ENCODE data around the gene APBA2.
A peak's percentile ranks its signal among the peaks of the same experiment; 100 is the strongest.
"Not testable (repeated sequence)": the region's sequence is repeated elsewhere in the genome, so short reads cannot be mapped to it uniquely, and the experiment has no call there.

APBA2 gene

DNA sequence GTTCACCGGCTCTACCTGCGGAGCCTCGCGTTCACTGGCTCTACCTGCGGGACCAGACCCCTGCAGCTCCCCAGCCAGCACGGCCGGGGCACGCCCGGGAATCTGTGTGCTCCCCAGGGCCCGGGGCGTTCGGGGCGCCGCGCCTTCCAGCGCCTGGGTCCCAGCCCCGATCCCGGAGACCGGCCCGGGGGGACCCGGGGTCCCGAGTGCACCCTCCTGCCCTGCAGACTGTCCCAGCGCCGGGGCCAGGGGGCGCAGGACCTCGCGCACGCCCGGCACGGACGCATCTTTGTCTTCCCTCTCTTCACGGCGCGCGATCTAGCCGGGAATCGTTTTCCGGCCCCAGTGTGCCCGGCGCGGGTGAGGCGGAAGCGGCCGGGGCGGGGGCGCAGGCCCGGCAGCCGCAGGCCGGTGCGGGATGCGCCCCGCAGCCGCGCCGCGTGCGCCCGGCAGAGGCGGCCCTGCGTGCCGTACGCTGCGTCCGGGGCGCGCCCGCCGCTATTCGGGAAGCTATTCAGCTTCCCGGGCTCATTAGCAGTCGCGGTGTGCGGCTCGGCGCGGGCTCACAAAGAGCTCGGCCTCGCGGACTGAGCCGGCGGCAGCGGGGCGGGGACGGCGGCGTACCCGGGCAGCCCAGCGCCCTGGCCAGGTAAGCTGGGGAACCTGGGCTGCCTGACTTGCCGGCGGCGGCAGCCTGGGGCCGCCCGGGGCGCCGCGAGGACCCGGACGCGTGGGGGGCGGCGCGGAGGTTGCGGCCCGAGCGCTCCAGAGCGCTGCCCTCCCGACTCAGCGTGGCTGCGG lies at the start of gene APBA2:
Gene APBA2, plus strand, starts transcription at position 345 of the 801 bp plus-strand sequence. CDS start 167,911 bp downstream, outside the sequence.
- ChIA-PET CTCF (no interaction called here), POLR2A (no interaction called here)
- Histone ChIP-seq H3K4me1 (ENCODE audit: control insufficient read depth, insufficient read depth, low read length) (no peaks in the 10 kb centered on the region; the same call in 1 of the 2 replicates), H3K4me3 (ENCODE audit: low read depth, low read length) (peak within 1 kb of the TSS; percentile 56), H3K9me3 (ENCODE audit: control insufficient read depth, insufficient read depth, low read depth, low read length) (no peaks in the 10 kb centered on the region), H3K27ac (ENCODE audit: extremely low read depth, low read depth, low read length) (peak within 1 kb of the TSS; percentile 75; the same call in 1 of the 2 replicates), H3K36me3 (ENCODE audit: control insufficient read depth in 2 of 2, insufficient read depth in 1 of 2, low read length in 2 of 2) (no peaks in the 10 kb centered on the region)
- TF ChIP-seq GLIS2 (tag by site-specific recombination; IDR thresholded peaks at IDR 0.05) (peak; percentile 2; the same call in 1 of the 2 replicates), ZBTB8A (tag by site-specific recombination; IDR thresholded peaks at IDR 0.05) (peak; percentile 84), KLF7 (tag by site-specific recombination; IDR thresholded peaks at IDR 0.05; ENCODE audit: borderline replicate concordance) (no peak), ZBTB26 (tag by site-specific recombination; optimal IDR thresholded peaks at IDR 0.05) (peak; percentile 63), ZXDB (tag by site-specific recombination; IDR thresholded peaks at IDR 0.05) (0 out of 2 replicates have a peak, but pooled peaks have one; percentile 23), ZNF548 (tag by site-specific recombination; IDR thresholded peaks at IDR 0.05) (no peak), ZBTB20 (tag by site-specific recombination; IDR thresholded peaks at IDR 0.05) (peak; percentile 98)
- TF ChIP-seq, protein P1, sequence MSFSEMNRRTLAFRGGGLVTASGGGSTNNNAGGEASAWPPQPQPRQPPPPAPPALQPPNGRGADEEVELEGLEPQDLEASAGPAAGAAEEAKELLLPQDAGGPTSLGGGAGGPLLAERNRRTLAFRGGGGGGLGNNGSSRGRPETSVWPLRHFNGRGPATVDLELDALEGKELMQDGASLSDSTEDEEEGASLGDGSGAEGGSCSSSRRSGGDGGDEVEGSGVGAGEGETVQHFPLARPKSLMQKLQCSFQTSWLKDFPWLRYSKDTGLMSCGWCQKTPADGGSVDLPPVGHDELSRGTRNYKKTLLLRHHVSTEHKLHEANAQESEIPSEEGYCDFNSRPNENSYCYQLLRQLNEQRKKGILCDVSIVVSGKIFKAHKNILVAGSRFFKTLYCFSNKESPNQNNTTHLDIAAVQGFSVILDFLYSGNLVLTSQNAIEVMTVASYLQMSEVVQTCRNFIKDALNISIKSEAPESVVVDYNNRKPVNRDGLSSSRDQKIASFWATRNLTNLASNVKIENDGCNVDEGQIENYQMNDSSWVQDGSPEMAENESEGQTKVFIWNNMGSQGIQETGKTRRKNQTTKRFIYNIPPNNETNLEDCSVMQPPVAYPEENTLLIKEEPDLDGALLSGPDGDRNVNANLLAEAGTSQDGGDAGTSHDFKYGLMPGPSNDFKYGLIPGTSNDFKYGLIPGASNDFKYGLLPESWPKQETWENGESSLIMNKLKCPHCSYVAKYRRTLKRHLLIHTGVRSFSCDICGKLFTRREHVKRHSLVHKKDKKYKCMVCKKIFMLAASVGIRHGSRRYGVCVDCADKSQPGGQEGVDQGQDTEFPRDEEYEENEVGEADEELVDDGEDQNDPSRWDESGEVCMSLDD (tag by site-specific recombination; IDR thresholded peaks at IDR 0.05), result 0 out of 2 replicates have a peak, but pooled peaks have one; percentile 19
- TF ChIP-seq, protein P2, sequence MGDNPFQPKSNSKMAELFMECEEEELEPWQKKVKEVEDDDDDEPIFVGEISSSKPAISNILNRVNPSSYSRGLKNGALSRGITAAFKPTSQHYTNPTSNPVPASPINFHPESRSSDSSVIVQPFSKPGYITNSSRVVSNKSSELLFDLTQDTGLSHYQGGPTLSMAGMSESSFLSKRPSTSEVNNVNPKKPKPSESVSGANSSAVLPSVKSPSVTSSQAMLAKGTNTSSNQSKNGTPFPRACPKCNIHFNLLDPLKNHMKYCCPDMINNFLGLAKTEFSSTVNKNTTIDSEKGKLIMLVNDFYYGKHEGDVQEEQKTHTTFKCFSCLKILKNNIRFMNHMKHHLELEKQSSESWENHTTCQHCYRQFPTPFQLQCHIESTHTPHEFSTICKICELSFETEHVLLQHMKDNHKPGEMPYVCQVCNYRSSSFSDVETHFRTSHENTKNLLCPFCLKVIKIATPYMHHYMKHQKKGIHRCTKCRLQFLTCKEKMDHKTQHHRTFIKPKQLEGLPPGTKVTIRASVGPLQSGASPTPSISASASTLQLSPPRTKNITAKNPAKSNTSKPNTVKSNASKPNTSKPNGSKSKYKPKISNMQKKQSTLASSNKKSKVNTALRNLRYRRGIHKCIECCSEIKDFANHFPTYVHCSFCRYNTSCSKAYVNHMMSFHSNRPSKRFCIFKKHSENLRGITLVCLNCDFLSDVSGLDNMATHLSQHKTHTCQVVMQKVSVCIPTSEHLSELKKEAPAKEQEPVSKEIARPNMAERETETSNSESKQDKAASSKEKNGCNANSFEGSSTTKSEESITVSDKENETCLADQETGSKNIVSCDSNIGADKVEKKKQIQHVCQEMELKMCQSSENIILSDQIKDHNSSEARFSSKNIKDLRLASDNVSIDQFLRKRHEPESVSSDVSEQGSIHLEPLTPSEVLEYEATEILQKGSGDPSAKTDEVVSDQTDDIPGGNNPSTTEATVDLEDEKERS (tag by site-specific recombination; IDR thresholded peaks at IDR 0.05), result no peak

- H3K4me1 ChIP-seq (ENCODE audit: control insufficient read depth, insufficient read depth, low read length); H3K27ac ChIP-seq (ENCODE audit: extremely low read depth, low read depth, low read length); H3K36me3 ChIP-seq (ENCODE audit: control insufficient read depth in 2 of 2, insufficient read depth in 1 of 2, low read length in 2 of 2); H3K4me3 ChIP-seq (ENCODE audit: low read depth, low read length); CTCF ChIA-PET; POLR2A ChIA-PET; H3K9me3 ChIP-seq (ENCODE audit: control insufficient read depth, insufficient read depth, low read depth, low read length): not testable (repeated sequence)
These were observed 45.5 kb upstream of the APBA2 start for GRCh38 chr15:28840285-28840684.

GRCh38 chr15:28842210-28842609 lies 43.6 kb upstream of the APBA2 start:
- CTCF ChIA-PET; H3K27ac ChIP-seq (ENCODE audit: extremely low read depth, low read depth, low read length); H3K4me3 ChIP-seq (ENCODE audit: low read depth, low read length); H3K9me3 ChIP-seq (ENCODE audit: control insufficient read depth, insufficient read depth, low read depth, low read length); H3K4me1 ChIP-seq (ENCODE audit: control insufficient read depth, insufficient read depth, low read length); POLR2A ChIA-PET; H3K36me3 ChIP-seq (ENCODE audit: control insufficient read depth in 2 of 2, insufficient read depth in 1 of 2, low read length in 2 of 2): not testable (repeated sequence)

DNA sequence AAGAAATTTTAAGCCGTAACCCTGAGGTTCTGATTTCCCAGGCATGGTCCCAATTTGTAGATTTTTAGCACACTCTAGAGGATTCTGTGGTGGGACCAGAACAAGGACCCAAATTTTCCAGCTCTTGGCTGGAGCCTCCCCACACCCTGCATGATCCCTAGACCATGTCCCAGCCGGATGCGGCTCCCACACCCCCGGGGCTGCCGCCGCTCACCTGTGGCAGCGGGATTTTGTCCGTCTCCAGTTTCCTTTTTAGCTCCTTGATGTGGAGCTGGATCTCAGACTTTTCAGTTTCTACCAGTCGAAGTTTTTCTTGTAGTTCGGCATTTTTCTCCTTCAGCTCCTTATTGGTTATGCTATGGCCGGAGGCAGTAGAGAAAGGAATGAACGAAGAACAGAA lies 42.3 kb upstream of the APBA2 start:
- H3K4me1 ChIP-seq (ENCODE audit: control insufficient read depth, insufficient read depth, low read length); POLR2A ChIA-PET; H3K9me3 ChIP-seq (ENCODE audit: control insufficient read depth, insufficient read depth, low read depth, low read length); H3K36me3 ChIP-seq (ENCODE audit: control insufficient read depth in 2 of 2, insufficient read depth in 1 of 2, low read length in 2 of 2); H3K27ac ChIP-seq (ENCODE audit: extremely low read depth, low read depth, low read length); CTCF ChIA-PET; H3K4me3 ChIP-seq (ENCODE audit: low read depth, low read length): not testable (repeated sequence)

- H3K4me1 ChIP-seq (ENCODE audit: control insufficient read depth, insufficient read depth, low read length); H3K27ac ChIP-seq (ENCODE audit: extremely low read depth, low read depth, low read length); H3K36me3 ChIP-seq (ENCODE audit: control insufficient read depth in 2 of 2, insufficient read depth in 1 of 2, low read length in 2 of 2); CTCF ChIA-PET; H3K9me3 ChIP-seq (ENCODE audit: control insufficient read depth, insufficient read depth, low read depth, low read length); H3K4me3 ChIP-seq (ENCODE audit: low read depth, low read length); POLR2A ChIA-PET: not testable (repeated sequence)
These were observed 41.6 kb upstream of the APBA2 start for GRCh38 chr15:28844147-28844546.

DNA sequence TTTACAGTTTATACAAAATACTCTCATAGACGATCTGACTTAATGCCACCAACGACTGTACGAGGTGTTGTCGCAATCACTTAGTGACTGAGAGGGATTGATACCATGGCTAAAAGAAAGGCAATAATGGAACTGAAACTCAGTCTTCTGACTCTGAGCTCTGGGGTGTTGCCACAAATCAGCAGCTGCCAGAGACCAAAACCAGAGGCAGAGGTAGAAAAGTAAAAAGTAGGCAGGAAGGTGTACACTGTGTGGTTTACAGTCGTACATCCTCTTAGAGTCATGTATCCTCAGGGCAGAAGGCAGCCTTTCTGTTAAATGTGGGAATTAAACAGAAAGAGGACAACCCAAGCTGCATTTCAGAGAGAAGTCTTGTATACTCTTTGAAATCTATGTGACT lies 38.5 kb upstream of the APBA2 start:
- CTCF ChIA-PET; H3K9me3 ChIP-seq (ENCODE audit: control insufficient read depth, insufficient read depth, low read depth, low read length); H3K4me3 ChIP-seq (ENCODE audit: low read depth, low read length); H3K27ac ChIP-seq (ENCODE audit: extremely low read depth, low read depth, low read length); H3K36me3 ChIP-seq (ENCODE audit: control insufficient read depth in 2 of 2, insufficient read depth in 1 of 2, low read length in 2 of 2); H3K4me1 ChIP-seq (ENCODE audit: control insufficient read depth, insufficient read depth, low read length); POLR2A ChIA-PET: not testable (repeated sequence)

- H3K4me3 ChIP-seq (ENCODE audit: low read depth, low read length); H3K27ac ChIP-seq (ENCODE audit: extremely low read depth, low read depth, low read length); POLR2A ChIA-PET; CTCF ChIA-PET; H3K36me3 ChIP-seq (ENCODE audit: control insufficient read depth in 2 of 2, insufficient read depth in 1 of 2, low read length in 2 of 2); H3K4me1 ChIP-seq (ENCODE audit: control insufficient read depth, insufficient read depth, low read length); H3K9me3 ChIP-seq (ENCODE audit: control insufficient read depth, insufficient read depth, low read depth, low read length): not testable (repeated sequence)
These were observed 37.8 kb upstream of the APBA2 start for GRCh38 chr15:28847959-28848358.
